ENCODE measurements around the gene PDIA6. TPM values are rescaled to one million over a fixed set of nuclear protein-coding genes. Genes with fewer than 3 reads are reported as not detected.
"Not testable (repeated sequence)": the region's sequence is repeated elsewhere in the genome, so short reads cannot be mapped to it uniquely, and the experiment has no call there.

The PDIA6 gene
- total and polyA plus RNA-seq, 2 donors (not counting 1 experiment from before 2014, with no cell fraction given) = 420 to 491 TPM

DNA sequence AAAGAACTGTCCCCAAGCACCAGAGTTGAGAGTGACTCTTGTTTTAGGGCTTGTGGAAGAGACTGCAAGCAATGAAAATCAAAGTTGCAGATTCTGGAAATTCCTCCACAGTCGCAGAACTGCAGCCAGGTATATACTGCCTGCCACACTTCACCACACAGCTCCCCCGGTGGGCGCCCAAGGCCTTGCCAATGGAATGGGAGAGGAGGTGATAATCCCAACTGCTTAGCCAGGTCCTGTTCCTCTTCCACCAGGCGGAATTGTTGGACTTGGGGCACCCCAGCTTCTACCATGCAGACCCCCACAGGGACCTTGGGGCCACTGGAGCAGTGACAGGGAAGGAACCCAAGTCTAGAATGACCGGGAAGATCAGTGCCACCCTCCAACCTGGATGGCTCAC, 4.8 kb upstream of the PDIA6 start:
- H3K9me3 ChIP-seq (ENCODE audit: control insufficient read depth, insufficient read depth, low read depth, low read length) = no peaks in the 10 kb centered on the region
- H3K9ac ChIP-seq (ENCODE audit: insufficient read depth, low read length) = no peak overlapping the region
- H3K79me2 ChIP-seq (ENCODE audit: control insufficient read depth, insufficient read depth, low read length) = no peaks in the 10 kb centered on the region
- TF ChIP-seq, protein P1, sequence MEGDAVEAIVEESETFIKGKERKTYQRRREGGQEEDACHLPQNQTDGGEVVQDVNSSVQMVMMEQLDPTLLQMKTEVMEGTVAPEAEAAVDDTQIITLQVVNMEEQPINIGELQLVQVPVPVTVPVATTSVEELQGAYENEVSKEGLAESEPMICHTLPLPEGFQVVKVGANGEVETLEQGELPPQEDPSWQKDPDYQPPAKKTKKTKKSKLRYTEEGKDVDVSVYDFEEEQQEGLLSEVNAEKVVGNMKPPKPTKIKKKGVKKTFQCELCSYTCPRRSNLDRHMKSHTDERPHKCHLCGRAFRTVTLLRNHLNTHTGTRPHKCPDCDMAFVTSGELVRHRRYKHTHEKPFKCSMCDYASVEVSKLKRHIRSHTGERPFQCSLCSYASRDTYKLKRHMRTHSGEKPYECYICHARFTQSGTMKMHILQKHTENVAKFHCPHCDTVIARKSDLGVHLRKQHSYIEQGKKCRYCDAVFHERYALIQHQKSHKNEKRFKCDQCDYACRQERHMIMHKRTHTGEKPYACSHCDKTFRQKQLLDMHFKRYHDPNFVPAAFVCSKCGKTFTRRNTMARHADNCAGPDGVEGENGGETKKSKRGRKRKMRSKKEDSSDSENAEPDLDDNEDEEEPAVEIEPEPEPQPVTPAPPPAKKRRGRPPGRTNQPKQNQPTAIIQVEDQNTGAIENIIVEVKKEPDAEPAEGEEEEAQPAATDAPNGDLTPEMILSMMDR (conservative IDR thresholded peaks at IDR 0.05 in 1 of 2, IDR thresholded peaks at IDR 0.05 in 1 of 2; ENCODE audit: low read depth in 1 of 2, low read length in 2 of 2) = peak; percentile 17 to 41
- TF ChIP-seq EZH2 (IDR thresholded peaks at IDR 0.05; ENCODE audit: low read length, missing control alignments) = no peak
- no peaks in the 10 kb centered on the region for H3K36me3 ChIP-seq (ENCODE audit: control insufficient read depth, insufficient read depth, low read length)
- no peak overlapping the region for H3K4me2 ChIP-seq (ENCODE audit: extremely low read depth, insufficient read depth, low read length)
- H3K4me1 ChIP-seq (ENCODE audit: control insufficient read depth, extremely low read depth, insufficient read depth, low read length) = no peaks in the 10 kb centered on the region
- H4K20me1 ChIP-seq (ENCODE audit: control insufficient read depth, extremely low read depth, insufficient read depth, low read length) = no peaks in the 10 kb centered on the region
- H3K27me3 ChIP-seq (ENCODE audit: control insufficient read depth, insufficient read depth, low read length) = peaks cover 29% of the 10 kb centered on the region
- no peak for DNase-seq (ENCODE audit: low read depth in 2 of 2)
- no peak overlapping the region for H3K27ac ChIP-seq (ENCODE audit: insufficient read depth, low read length)
- no peak overlapping the region for H2AFZ ChIP-seq (ENCODE audit: low read length)
- H3K4me3 ChIP-seq (replicated peaks in 1 of 4; ENCODE audit: control extremely low read depth in 1 of 4, insufficient read depth in 1 of 4, low read depth in 3 of 4, low read length in 4 of 4) = no peak overlapping the region

DNA sequence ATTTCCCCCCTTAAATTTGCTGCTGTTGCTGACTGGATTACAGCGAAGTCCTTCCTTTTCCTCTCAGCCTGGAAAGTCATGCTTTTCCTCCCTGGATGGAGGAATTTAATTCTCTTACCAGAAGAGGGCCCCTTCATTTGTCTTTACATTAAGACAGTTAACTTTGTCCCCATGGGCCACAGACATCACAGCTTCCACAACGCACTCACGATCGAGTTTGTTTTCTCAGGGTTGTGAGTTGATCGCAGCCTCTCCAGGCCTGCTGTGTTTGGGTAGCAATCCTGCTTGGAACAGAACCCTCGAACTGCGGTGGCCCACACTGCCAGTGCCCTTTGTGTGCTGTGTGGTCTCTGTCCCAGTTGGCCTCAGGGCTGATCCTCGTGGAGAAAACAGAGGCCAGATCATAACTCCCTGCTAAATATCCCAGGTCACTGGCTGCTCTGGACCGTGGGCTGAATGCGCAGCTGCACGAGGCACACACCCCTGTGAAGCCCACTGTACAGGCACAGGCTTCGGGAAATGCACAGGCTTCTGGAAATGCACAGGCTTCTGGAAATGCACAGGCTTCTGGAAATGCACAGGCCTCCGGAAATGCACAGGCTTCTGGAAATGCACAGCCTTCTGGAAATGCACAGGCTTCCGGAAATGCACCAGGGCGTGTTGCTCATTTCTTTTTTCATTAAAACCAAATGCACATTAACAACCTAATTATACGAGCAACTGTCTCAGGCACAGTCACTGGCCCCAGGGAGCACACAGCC, 2.2 kb upstream of the PDIA6 start:
- Histone ChIP-seq H3K9ac (ENCODE audit: insufficient read depth, low read length) (no peak overlapping the region), H3K79me2 (ENCODE audit: control insufficient read depth, insufficient read depth, low read length) (peaks cover 24% of the 10 kb centered on the region), H3K36me3 (ENCODE audit: control insufficient read depth, insufficient read depth, low read length) (no peaks in the 10 kb centered on the region), H3K4me2 (ENCODE audit: extremely low read depth, insufficient read depth, low read length) (no peak overlapping the region), H3K9me3 (ENCODE audit: control insufficient read depth, insufficient read depth, low read depth, low read length) (no peaks in the 10 kb centered on the region), H2AFZ (ENCODE audit: low read length) (no peak overlapping the region), H3K4me3 (replicated peaks in 1 of 4; ENCODE audit: control extremely low read depth in 1 of 4, insufficient read depth in 1 of 4, low read depth in 3 of 4, low read length in 4 of 4) (no peak overlapping the region), H3K27me3 (ENCODE audit: control insufficient read depth, insufficient read depth, low read length) (peaks cover 21% of the 10 kb centered on the region), H3K27ac (ENCODE audit: insufficient read depth, low read length) (no peak overlapping the region), H3K4me1 (ENCODE audit: control insufficient read depth, extremely low read depth, insufficient read depth, low read length) (peaks cover 3% of the 10 kb centered on the region), H4K20me1 (ENCODE audit: control insufficient read depth, extremely low read depth, insufficient read depth, low read length) (no peaks in the 10 kb centered on the region)
- TF ChIP-seq EZH2 (IDR thresholded peaks at IDR 0.05; ENCODE audit: low read length, missing control alignments) = no peak
- TF ChIP-seq, protein P1 (conservative IDR thresholded peaks at IDR 0.05 in 1 of 2, IDR thresholded peaks at IDR 0.05 in 1 of 2; ENCODE audit: low read depth in 1 of 2, low read length in 2 of 2) = peak in 1 of 2 donors; percentile 13
- no peak for DNase-seq (ENCODE audit: low read depth in 2 of 2)

DNA sequence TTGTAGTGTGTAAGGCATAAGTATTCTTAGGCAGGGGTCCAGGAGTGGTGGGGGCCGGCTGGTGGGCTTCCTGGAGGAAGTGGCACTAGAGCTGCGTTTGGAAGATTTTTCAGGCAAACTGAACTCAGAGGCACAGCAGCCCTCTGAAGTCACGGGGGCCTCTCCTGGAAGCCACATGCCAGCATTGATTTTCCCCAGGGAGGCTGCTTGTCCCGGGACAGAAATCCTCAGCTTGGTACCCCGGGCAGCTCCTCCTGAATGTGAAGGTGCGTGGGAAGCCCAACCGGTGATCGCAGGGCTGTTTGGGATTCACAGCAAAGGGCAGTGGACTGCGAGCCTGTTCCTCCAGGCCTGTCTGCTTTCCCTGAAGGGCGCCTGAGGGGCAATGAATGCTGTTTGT, 1.6 kb upstream of the PDIA6 start:
- H3K79me2 ChIP-seq (ENCODE audit: control insufficient read depth, insufficient read depth, low read length) = peaks cover 30% of the 10 kb centered on the region
- H3K4me3 ChIP-seq (replicated peaks in 1 of 4; ENCODE audit: control extremely low read depth in 1 of 4, insufficient read depth in 1 of 4, low read depth in 3 of 4, low read length in 4 of 4) = no peak overlapping the region
- DNase-seq (ENCODE audit: low read depth in 2 of 2) = no peak
- H3K4me2 ChIP-seq (ENCODE audit: extremely low read depth, insufficient read depth, low read length) = no peak overlapping the region
- H3K36me3 ChIP-seq (ENCODE audit: control insufficient read depth, insufficient read depth, low read length) = no peaks in the 10 kb centered on the region
- no peak overlapping the region for H3K27ac ChIP-seq (ENCODE audit: insufficient read depth, low read length)
- H3K4me1 ChIP-seq (ENCODE audit: control insufficient read depth, extremely low read depth, insufficient read depth, low read length) = peaks cover 3% of the 10 kb centered on the region
- TF ChIP-seq, protein P1 (conservative IDR thresholded peaks at IDR 0.05 in 1 of 2, IDR thresholded peaks at IDR 0.05 in 1 of 2; ENCODE audit: low read depth in 1 of 2, low read length in 2 of 2) = no peak
- TF ChIP-seq EZH2 (IDR thresholded peaks at IDR 0.05; ENCODE audit: low read length, missing control alignments) = no peak
- no peaks in the 10 kb centered on the region for H4K20me1 ChIP-seq (ENCODE audit: control insufficient read depth, extremely low read depth, insufficient read depth, low read length)
- H3K27me3 ChIP-seq (ENCODE audit: control insufficient read depth, insufficient read depth, low read length) = peaks cover 15% of the 10 kb centered on the region
- no peaks in the 10 kb centered on the region for H3K9me3 ChIP-seq (ENCODE audit: control insufficient read depth, insufficient read depth, low read depth, low read length)
- no peak overlapping the region for H2AFZ ChIP-seq (ENCODE audit: low read length)
- H3K9ac ChIP-seq (ENCODE audit: insufficient read depth, low read length) = no peak overlapping the region

DNA sequence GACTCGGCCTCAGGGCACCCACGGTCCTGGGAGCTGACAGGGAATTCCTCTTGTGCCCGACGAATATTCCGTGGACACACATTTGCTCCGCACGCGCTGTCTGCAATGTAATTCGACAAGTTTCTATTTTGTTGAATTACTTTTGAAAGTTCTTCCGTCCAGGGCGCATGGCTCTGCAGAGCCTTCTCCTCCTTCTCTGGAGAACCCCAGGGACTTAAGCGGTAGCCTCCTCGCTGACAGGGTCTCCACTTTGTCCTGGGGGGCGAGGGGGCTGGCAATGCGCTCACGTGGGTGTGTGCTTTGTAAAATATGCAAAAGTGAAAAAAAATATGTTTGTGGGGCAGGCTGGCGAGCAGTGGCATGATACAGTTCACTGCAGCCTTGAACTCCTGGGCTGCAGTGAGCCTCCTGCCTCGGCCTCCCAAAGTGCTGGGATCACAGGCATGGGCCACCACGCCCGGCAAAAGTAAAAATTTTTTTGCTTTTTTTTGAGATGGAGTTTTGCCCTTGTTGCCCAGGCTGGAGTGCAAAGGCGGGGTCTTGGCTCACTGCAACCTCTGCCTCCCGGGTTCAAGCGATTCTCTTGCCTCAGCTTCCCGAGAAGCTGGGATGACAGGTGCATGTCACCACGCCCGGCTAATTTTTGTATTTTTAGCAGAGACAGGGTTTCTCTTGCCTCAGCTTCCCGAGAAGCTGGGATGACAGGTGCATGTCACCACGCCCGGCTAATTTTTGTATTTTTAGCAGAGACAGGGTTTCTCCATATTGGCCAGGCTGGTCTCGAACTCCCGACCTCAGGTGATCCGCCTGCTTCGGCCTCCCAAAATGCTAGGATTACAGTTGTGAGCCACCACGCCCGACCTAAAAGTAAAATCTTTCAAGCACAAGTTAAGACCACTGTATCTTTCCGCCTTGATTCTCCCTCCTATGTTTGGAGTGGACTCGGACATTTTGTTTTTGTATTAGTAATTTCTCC, 866 bp upstream of the PDIA6 start:
- not testable (repeated sequence) for H3K9me3 ChIP-seq (ENCODE audit: control insufficient read depth, insufficient read depth, low read depth, low read length); H3K36me3 ChIP-seq (ENCODE audit: control insufficient read depth, insufficient read depth, low read length); H3K4me1 ChIP-seq (ENCODE audit: control insufficient read depth, extremely low read depth, insufficient read depth, low read length); H3K27ac ChIP-seq (ENCODE audit: insufficient read depth, low read length); H4K20me1 ChIP-seq (ENCODE audit: control insufficient read depth, extremely low read depth, insufficient read depth, low read length); H3K9ac ChIP-seq (ENCODE audit: insufficient read depth, low read length)
- DNase-seq (ENCODE audit: low read depth in 2 of 2) = peak in 1 of 2 donors; percentile 50
- peak overlapping the region; percentile 40 for H2AFZ ChIP-seq (ENCODE audit: low read length)
- H3K4me3 ChIP-seq (replicated peaks in 1 of 4; ENCODE audit: control extremely low read depth in 1 of 4, insufficient read depth in 1 of 4, low read depth in 3 of 4, low read length in 4 of 4) = peak overlapping the region; percentile 41 to 68 (median 51)
- H3K79me2 ChIP-seq (ENCODE audit: control insufficient read depth, insufficient read depth, low read length) = peaks cover 37% of the 10 kb centered on the region
- H3K27me3 ChIP-seq (ENCODE audit: control insufficient read depth, insufficient read depth, low read length) = peaks cover 11% of the 10 kb centered on the region
- H3K4me2 ChIP-seq (ENCODE audit: extremely low read depth, insufficient read depth, low read length) = peak overlapping the region; percentile 77

Measured in fibroblast of lung (primary cell).